HL-60 (cell line): ENCODE results near the gene AIFM1.

Experiments used
- CTCF ChIP-seq: IDR thresholded peaks from one replicate; pipeline ENCODE4 v1.5.1; 2011; ENCODE audit warnings: low read length, control low read depth, inconsistent platforms; ENCODE audit not compliant: insufficient read depth
- GABPA ChIP-seq: IDR thresholded peaks from 2 replicates; pipeline ENCODE4 v1.6.1; 2012; ENCODE audit warnings: low read depth
- POLR2AphosphoS5 ChIP-seq: IDR thresholded peaks from 2 replicates; pipeline ENCODE4 v1.6.1; 2012; ENCODE audit warnings: low read depth
- REST ChIP-seq: IDR thresholded peaks from 2 replicates; pipeline ENCODE4 v1.6.1; 2012; ENCODE audit warnings: low read depth; ENCODE audit not compliant: insufficient replicate concordance

- no peak for TF ChIP-seq CTCF
- TF ChIP-seq GABPA = no peak
- TF ChIP-seq REST = no peak
- no peak for TF ChIP-seq POLR2AphosphoS5
Observed at GRCh38 chrX:130212371-130212770, 46.7 kb upstream of the AIFM1 start.
